B cell (primary cell): Measurements from ENCODE around the gene POTEF. TPM values are rescaled to one million over a fixed set of nuclear protein-coding genes. Genes with fewer than 3 reads are reported as not detected.
"Not testable (repeated sequence)": the region's sequence is repeated elsewhere in the genome, so short reads cannot be mapped to it uniquely, and the experiment has no call there.

Experiments
- ATAC-seq: fragments of 200-7000 bp; cut with Tn5 transposase; one replicate; pipeline ENCODE4 v1.10.0; 2021; ENCODE audit warnings: low read depth, mild to moderate bottlenecking, moderate number of reproducible peaks, moderate library complexity
- CTCF ChIA-PET: fragments of 350-600 bp; sonication (Branson Sonifier 250); formaldehyde crosslinking; loops from one replicate; lab custom pipeline; 2021; ENCODE audit warnings: antibody characterized with exemption, inconsistent platforms; lab: Charles Lee
- POLR2A ChIA-PET: fragments of 350-600 bp; sonication (Branson Sonifier 250); formaldehyde crosslinking; loops from one replicate; lab custom pipeline; 2021; ENCODE audit warnings: antibody characterized with exemption; lab: Charles Lee
- DNase-seq: peaks from one replicate; pipeline ENCODE4 v3.0.0; 2013
- H2AFZ ChIP-seq: 2 replicates; pipeline ENCODE4 v1.6.1; 2012; ENCODE audit warnings: mild to moderate bottlenecking, low read depth, low read length; ENCODE audit not compliant: insufficient read depth, poor library complexity, severe bottlenecking
- H3K27ac ChIP-seq, 2 donors: 1 replicate in 1 of 2; 2 replicates in 1 of 2; pipeline ENCODE4 v1.5.1; 2012 to 2013; ENCODE audit warnings: low read length in 2 of 2, mild to moderate bottlenecking in 2 of 2, moderate library complexity in 1 of 2
- H3K27me3 ChIP-seq, 4 experiments: fragments of 200-600 bp in 1 of 4; sonication (generic) in 1 of 4; replicated peaks in 1 of 4; 1 replicate in 2 of 4; 2 replicates in 2 of 4; pipeline versions ENCODE4 v1.6.1 to v1.7.0; 2013 to 2016; ENCODE audit warnings: low read length in 3 of 4, mild to moderate bottlenecking in 2 of 4, mixed read lengths in 1 of 4, moderate library complexity in 1 of 4; ENCODE audit not compliant: insufficient read depth in 4 of 4, control insufficient read depth in 3 of 4; ENCODE audit errors: control extremely low read depth in 1 of 4
- H3K36me3 ChIP-seq, 2 experiments: replicated peaks in 1 of 2; 1 replicate in 1 of 2; 2 replicates in 1 of 2; pipeline versions ENCODE4 v1.6.1 to v1.7.1; 2013; ENCODE audit warnings: low read length in 1 of 2; ENCODE audit not compliant: insufficient read depth in 2 of 2, control insufficient read depth in 1 of 2; ENCODE audit errors: control extremely low read depth in 1 of 2, extremely low read depth in 1 of 2
- H3K4me1 ChIP-seq, 2 donors: fragments of 200-600 bp in 1 of 2; sonication (generic) in 1 of 2; 1 replicate in 1 of 2; 2 replicates in 1 of 2; pipeline versions ENCODE4 v1.5.1 to v1.6.1; 2013 to 2017; ENCODE audit warnings: low read length in 2 of 2; ENCODE audit not compliant: control insufficient read depth in 2 of 2, insufficient read depth in 2 of 2
- H3K4me2 ChIP-seq: replicated peaks from 2 replicates; pipeline ENCODE3; 2012; ENCODE audit warnings: mild to moderate bottlenecking, low read depth, low read length; ENCODE audit not compliant: poor library complexity, severe bottlenecking
- H3K4me3 ChIP-seq, 5 experiments: fragments of 200-600 bp in 1 of 5; sonication (generic) in 1 of 5; 1 replicate in 3 of 5; 2 replicates in 2 of 5; pipeline versions ENCODE4 v1.5.1 to v1.7.0; 2011 to 2016; ENCODE audit warnings: low read length in 4 of 5, mild to moderate bottlenecking in 4 of 5, low read depth in 2 of 5, control low read depth in 1 of 5, moderate library complexity in 1 of 5; ENCODE audit not compliant: insufficient read depth in 1 of 5; ENCODE audit errors: control extremely low read depth in 1 of 5, extremely low read depth in 1 of 5
- H3K79me2 ChIP-seq: fragments of 200-600 bp; sonication (generic); one replicate; pipeline ENCODE4 v1.6.0; 2016; ENCODE audit warnings: low read length; ENCODE audit not compliant: control insufficient read depth, insufficient read depth
- H3K9ac ChIP-seq: fragments of 200-600 bp; sonication (generic); 2 replicates; pipeline ENCODE4 v1.6.1; 2017; ENCODE audit warnings: mild to moderate bottlenecking, low read length, moderate library complexity
- H3K9me3 ChIP-seq, 3 donors: one replicate each; pipeline versions ENCODE4 v1.6.1 to v1.7.1; 2013; ENCODE audit warnings: low read length in 2 of 3; ENCODE audit not compliant: control insufficient read depth in 2 of 3, insufficient read depth in 1 of 3; ENCODE audit errors: control extremely low read depth in 1 of 3
- H4K20me1 ChIP-seq: 2 replicates; pipeline ENCODE4 v1.6.0; 2012; ENCODE audit warnings: mild to moderate bottlenecking, low read length; ENCODE audit not compliant: insufficient read depth, control insufficient read depth, poor library complexity, severe bottlenecking
- H3K27ac Mint-ChIP-seq: one replicate; pipeline ENCODE4 v1.8.0; 2021; ENCODE audit warnings: mixed read lengths
- H3K27me3 Mint-ChIP-seq: one replicate; pipeline ENCODE4 v1.8.0; 2021; ENCODE audit warnings: mixed read lengths
- H3K4me1 Mint-ChIP-seq: one replicate; pipeline ENCODE4 v1.8.0; 2021; ENCODE audit warnings: mixed read lengths
- H3K4me3 Mint-ChIP-seq: one replicate; pipeline ENCODE4 v1.8.0; 2021; ENCODE audit warnings: mixed read lengths
- H3K9me3 Mint-ChIP-seq: one replicate; pipeline ENCODE4 v1.8.0; 2022; ENCODE audit warnings: mixed read lengths; ENCODE audit not compliant: insufficient read depth
- WGBS: methylation state at CpG from one replicate; pipeline ENCODE4 v1.1.5; 2013; ENCODE audit warnings: missing lambda C conversion rate; ENCODE audit not compliant: insufficient coverage; 5-methylcytosine and 5-hydroxymethylcytosine counted together
- intact Hi-C: fragments of 100-400 bp; cut with micrococcal nuclease; formaldehyde crosslinking; loops from one replicate; pipeline ENCODE4 v1.10.0; 2022
- polyA plus RNA-seq: library from polyadenylated mRNA; depleted of rRNA; stranded (reverse); fragments of >200 nt; gene quantifications from 2 replicates; pipeline ENCODE4 v1.2.3, GENCODE V29; 2012
- total RNA-seq, 2 donors: library from RNA; stranded (reverse); fragments of 120-200 nt in 1 of 2; gene quantifications; 1 replicate in 1 of 2; 2 replicates in 1 of 2; pipeline versions ENCODE4 v1.2.3 to v1.2.4, GENCODE V29; 2013 to 2022

POTEF gene
- total and polyA plus RNA-seq, 2 donors (not counting 1 experiment from before 2014, with no cell fraction given) = not detected

DNA sequence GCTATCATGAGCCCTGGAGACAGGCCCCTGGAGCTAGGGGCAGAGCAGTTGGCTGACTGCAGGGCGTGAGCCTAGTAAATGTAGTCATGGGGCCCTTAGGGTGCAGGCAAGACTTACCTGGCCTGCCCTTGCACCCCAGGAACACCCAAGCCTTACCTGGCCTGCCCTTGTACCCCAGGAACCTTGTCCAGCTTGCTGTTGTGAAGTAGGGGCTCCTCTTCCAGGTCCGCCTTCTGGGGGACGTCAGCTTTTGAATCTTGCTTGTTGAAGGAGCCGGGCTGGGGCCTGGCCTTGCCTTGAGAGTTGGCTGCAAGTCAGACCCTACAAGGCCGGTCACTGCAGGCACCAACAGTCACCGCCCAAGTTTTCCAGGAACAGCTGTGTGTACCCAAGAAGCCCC lies 12.0 kb upstream of the POTEF start:
- H3K27me3 Mint-ChIP-seq, H3K36me3 ChIP-seq, H4K20me1 ChIP-seq, H3K27me3 ChIP-seq, POLR2A ChIA-PET, H3K27ac Mint-ChIP-seq, H3K79me2 ChIP-seq, ATAC-seq, intact Hi-C loops, H3K9me3 Mint-ChIP-seq, H3K9ac ChIP-seq, H3K9me3 ChIP-seq, H2AFZ ChIP-seq, H3K4me1 Mint-ChIP-seq, H3K27ac ChIP-seq, H3K4me1 ChIP-seq, DNase-seq, H3K4me3 ChIP-seq, H3K4me2 ChIP-seq, CTCF ChIA-PET, H3K4me3 Mint-ChIP-seq: not testable (repeated sequence)
- WGBS = no CpG with 5 or more reads among the region's 6 CpGs

- H3K4me3 Mint-ChIP-seq, H3K27ac ChIP-seq, H3K4me1 ChIP-seq, POLR2A ChIA-PET, H3K27me3 Mint-ChIP-seq, H2AFZ ChIP-seq, H3K9me3 Mint-ChIP-seq, intact Hi-C loops, CTCF ChIA-PET, H3K27me3 ChIP-seq, H3K9ac ChIP-seq, DNase-seq, H3K4me2 ChIP-seq, H3K4me3 ChIP-seq, ATAC-seq, H3K9me3 ChIP-seq, H4K20me1 ChIP-seq, H3K79me2 ChIP-seq, H3K27ac Mint-ChIP-seq, H3K4me1 Mint-ChIP-seq, H3K36me3 ChIP-seq: not testable (repeated sequence)
- WGBS = 88% methylated on average over 4 of the region's 7 CpGs
Observed at GRCh38 chr2:130140516-130140915, 11.5 kb upstream of the POTEF start.

DNA sequence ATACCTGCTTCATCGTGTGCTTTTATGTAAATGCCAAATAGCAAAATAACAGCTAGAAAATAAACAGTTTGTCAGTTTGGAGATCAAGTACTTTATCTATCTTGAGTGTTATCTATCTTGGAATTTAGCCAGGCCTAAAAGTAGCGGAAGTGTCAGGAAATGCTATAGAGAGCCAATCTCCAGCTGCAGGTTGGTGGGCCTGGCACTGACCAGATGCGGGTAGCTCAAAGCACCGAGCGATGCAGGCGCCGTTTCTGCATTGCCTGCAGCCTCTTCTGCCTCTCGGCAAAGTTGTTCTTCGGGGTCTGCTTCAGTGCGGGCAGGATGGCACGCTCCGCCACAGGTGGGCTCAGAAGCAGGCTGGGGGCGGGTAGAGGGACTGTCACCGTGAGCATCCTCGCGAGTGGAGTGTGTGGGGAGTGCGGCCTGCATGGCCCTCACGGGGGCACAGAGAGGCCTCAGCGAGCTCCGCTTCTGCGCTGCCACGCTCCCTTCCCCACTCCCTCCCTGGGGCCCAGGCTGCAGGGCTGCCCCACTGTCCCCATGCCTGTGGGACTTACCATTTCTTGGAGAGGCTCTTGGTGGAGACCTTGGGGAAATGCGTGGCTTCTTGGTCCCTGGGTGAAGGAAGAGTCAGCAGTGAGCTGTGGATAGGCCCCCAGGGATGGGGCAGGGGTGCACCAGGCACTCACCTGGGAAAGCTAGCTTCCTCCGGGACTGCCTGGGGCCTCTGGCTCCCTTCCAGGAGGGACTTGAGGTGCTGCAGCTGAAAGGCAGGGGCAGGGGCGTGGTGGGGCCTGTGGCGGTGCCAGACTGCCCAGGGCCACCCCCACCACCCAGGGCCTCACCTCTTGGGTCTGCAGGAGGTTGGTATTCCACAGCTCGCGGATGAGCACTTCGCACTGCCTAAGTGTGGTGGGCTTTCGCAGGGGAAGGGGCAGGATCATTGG lies 10.6 kb upstream of the POTEF start:
- intact Hi-C loops, H3K27me3 ChIP-seq, ATAC-seq: not testable (repeated sequence)

GRCh38 chr2:130138841-130139251 lies 9.8 kb upstream of the POTEF start:
- H3K27me3 ChIP-seq, H3K4me3 Mint-ChIP-seq, DNase-seq, H3K79me2 ChIP-seq, CTCF ChIA-PET, ATAC-seq, H3K4me2 ChIP-seq, H2AFZ ChIP-seq, H3K9ac ChIP-seq, H3K4me1 ChIP-seq, H4K20me1 ChIP-seq, H3K27ac Mint-ChIP-seq, H3K27ac ChIP-seq, H3K36me3 ChIP-seq, H3K27me3 Mint-ChIP-seq, H3K4me3 ChIP-seq, POLR2A ChIA-PET, H3K9me3 Mint-ChIP-seq, H3K4me1 Mint-ChIP-seq, intact Hi-C loops, H3K9me3 ChIP-seq: not testable (repeated sequence)
- 91% methylated on average over 10 of the region's 15 CpGs for WGBS

More for the DNA sequence above, 10.6 kb upstream of the POTEF start:
- H3K4me1 ChIP-seq, H3K4me3 Mint-ChIP-seq, H3K4me2 ChIP-seq, H3K4me1 Mint-ChIP-seq, POLR2A ChIA-PET, H2AFZ ChIP-seq, H3K36me3 ChIP-seq, H3K9ac ChIP-seq, H3K27ac Mint-ChIP-seq, H3K4me3 ChIP-seq, H3K79me2 ChIP-seq, H3K27me3 Mint-ChIP-seq, H3K9me3 Mint-ChIP-seq, H3K27ac ChIP-seq, H3K9me3 ChIP-seq, DNase-seq, H4K20me1 ChIP-seq, CTCF ChIA-PET: not testable (repeated sequence)
- WGBS = 95% methylated on average over 12 of the region's 30 CpGs
